Stomach (tissue), 4 donors: ENCODE results near the gene MCOLN2.

Experiments
- POLR2AphosphoS5 ChIP-seq, 3 donors: sonication (generic); formaldehyde crosslinking; IDR thresholded peaks; one replicate each; pipeline ENCODE4 v1.6.1; 2016; ENCODE audit warnings: antibody characterized with exemption in 3 of 3
- TF ChIP-seq, protein P1 (sequence below), 7 experiments: fragments of 450-650 bp in 4 of 7; fragments of 200-600 bp in 3 of 7; sonication (generic) in 3 of 7; IDR thresholded peaks; one replicate each; pipeline ENCODE4 v1.5.1; 2016 to 2019; ENCODE audit warnings: antibody characterized with exemption in 7 of 7, control low read depth in 2 of 7, mild to moderate bottlenecking in 1 of 7

- TF ChIP-seq, protein P1, sequence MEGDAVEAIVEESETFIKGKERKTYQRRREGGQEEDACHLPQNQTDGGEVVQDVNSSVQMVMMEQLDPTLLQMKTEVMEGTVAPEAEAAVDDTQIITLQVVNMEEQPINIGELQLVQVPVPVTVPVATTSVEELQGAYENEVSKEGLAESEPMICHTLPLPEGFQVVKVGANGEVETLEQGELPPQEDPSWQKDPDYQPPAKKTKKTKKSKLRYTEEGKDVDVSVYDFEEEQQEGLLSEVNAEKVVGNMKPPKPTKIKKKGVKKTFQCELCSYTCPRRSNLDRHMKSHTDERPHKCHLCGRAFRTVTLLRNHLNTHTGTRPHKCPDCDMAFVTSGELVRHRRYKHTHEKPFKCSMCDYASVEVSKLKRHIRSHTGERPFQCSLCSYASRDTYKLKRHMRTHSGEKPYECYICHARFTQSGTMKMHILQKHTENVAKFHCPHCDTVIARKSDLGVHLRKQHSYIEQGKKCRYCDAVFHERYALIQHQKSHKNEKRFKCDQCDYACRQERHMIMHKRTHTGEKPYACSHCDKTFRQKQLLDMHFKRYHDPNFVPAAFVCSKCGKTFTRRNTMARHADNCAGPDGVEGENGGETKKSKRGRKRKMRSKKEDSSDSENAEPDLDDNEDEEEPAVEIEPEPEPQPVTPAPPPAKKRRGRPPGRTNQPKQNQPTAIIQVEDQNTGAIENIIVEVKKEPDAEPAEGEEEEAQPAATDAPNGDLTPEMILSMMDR (IDR thresholded peaks at IDR 0.05): no peak
- no peak for TF ChIP-seq POLR2AphosphoS5 (IDR thresholded peaks at IDR 0.05)
Measured at GRCh38 chr1:84975035-84975434, 21.9 kb downstream of the MCOLN2 start.
